ENCODE measurements around the gene RIPOR2.

GRCh38 chr6:24761851-24762250 lies 173.9 kb downstream of the RIPOR2 start:
- TF ChIP-seq CTCF (IDR thresholded peaks at IDR 0.05 in 2 of 3, conservative IDR thresholded peaks at IDR 0.05 in 1 of 3; ENCODE audit: control insufficient read depth in 2 of 3, extremely low read depth in 1 of 3, insufficient read depth in 1 of 3, low read depth in 3 of 3, low read length in 3 of 3), result no peak
- no peak for TF ChIP-seq TAF1 (IDR thresholded peaks at IDR 0.05; ENCODE audit: borderline replicate concordance, low read depth, low read length)
- no peak for TF ChIP-seq SUPT20H (IDR thresholded peaks at IDR 0.05; ENCODE audit: borderline replicate concordance, control insufficient read depth, low read depth, low read length)
- no peak for TF ChIP-seq LARP7 (IDR thresholded peaks at IDR 0.05)
- TF ChIP-seq ATF2 (IDR thresholded peaks at IDR 0.05; ENCODE audit: low read length), result no peak
- no peak for TF ChIP-seq GATAD2B (conservative IDR thresholded peaks at IDR 0.05; ENCODE audit: low read depth)
